Regular cardiac myocyte (primary cell): Measurements from ENCODE around the gene SRPRB. TPM values are rescaled to one million over a fixed set of nuclear protein-coding genes. Genes with fewer than 3 reads are reported as not detected.

Experiments used
- total RNA-seq: library from RNA; depleted of rRNA; stranded (reverse); fragments of >200 nt; gene quantifications from 2 replicates; pipeline ENCODE4 v1.2.3, GENCODE V29; 2014

Gene SRPRB, protein sequence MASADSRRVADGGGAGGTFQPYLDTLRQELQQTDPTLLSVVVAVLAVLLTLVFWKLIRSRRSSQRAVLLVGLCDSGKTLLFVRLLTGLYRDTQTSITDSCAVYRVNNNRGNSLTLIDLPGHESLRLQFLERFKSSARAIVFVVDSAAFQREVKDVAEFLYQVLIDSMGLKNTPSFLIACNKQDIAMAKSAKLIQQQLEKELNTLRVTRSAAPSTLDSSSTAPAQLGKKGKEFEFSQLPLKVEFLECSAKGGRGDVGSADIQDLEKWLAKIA
- total RNA-seq: 133 and 185 TPM in 2 replicates

DNA sequence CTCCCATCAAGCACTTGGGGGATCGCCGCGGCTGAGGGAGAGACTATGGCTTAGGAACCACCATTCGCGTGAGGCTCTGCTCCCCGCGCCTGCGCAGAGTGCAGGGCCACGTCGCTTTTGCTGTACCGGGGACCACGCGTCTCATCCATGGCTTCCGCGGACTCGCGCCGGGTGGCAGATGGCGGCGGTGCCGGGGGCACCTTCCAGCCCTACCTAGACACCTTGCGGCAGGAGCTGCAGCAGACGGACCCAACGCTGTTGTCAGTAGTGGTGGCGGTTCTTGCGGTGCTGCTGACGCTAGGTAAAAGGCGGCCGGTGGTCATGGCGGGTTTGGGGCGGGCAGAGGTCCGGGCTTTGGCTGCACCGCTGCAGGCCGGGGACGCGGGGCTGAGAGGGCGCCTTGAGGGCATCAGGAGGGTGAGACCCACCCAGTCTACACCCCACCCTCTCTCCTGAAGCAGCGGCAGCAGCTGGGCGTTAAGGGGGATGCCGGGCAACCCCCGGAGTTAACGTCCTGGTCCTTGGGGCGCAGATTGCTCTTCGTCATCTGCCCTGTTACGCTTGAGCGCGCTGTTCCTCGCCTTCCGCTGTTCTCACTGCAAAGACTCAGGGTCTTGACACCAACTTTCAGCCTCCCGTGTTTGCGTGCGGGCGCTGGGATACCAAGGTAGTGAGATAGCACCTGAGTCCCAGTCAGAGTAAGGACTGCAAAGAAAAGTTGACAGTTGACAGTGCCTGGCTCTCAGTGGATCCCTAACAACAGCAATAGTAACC, at the start of gene SRPRB:
TSS of gene SRPRB (plus strand) at position 114 of the 774 bp plus-strand sequence. CDS start at position 148, 34 bp downstream.

Other genes with a start within 250 kb of the SRPRB start
- 182 and 192 TPM in 2 replicates for gene CDV3, start 232.1 kb upstream of the SRPRB start, total RNA-seq
- 21.7 and 37.6 TPM in 2 replicates for gene TOPBP1, start 143.9 kb upstream of the SRPRB start, total RNA-seq
- 0.28 TPM in 1 of 2 replicates, not detected in the other for gene TF, start 59.4 kb upstream of the SRPRB start, total RNA-seq
- 0.19 and 1.7 TPM in 2 replicates for gene RAB6B, start 90.1 kb downstream of the SRPRB start, total RNA-seq
- gene SLCO2A1, start 224.1 kb downstream of the SRPRB start, total RNA-seq: under 0.01 and 0.28 TPM in 2 replicates